Measurements from ENCODE around the gene NAA38.
A peak's percentile ranks its signal among the peaks of the same experiment; 100 is the strongest.

The NAA38 gene

DNA sequence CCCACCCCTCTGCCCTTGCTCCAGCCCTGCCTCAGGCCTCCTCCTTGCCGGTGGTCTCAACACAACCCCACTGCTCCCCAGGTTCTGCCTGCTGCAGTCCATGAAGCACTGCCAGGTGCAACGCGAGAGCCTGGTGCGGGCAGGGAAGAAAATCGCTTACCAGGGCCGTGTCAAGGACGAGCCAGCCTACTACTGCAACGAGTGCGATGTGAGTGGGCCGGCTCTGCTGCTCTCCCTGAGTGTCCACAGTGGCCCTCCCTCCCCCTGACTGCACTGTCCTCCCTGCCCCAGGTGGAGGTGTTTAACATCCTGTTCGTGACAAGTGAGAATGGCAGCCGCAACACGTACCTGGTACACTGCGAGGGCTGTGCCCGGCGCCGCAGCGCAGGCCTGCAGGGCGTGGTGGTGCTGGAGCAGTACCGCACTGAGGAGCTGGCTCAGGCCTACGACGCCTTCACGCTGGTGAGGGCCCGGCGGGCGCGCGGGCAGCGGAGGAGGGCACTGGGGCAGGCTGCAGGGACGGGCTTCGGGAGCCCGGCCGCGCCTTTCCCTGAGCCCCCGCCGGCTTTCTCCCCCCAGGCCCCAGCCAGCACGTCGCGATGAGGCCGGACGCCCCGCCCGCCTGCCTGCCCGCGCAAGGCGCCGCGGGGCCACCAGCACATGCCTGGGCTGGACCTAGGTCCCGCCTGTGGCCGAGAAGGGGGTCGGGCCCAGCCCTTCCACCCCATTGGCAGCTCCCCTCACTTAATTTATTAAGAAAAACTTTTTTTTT, 4.3 kb downstream of the NAA38 start:
- Histone ChIP-seq H2AFZ (ENCODE audit: low read depth, low read length) (no peak overlapping the region), H3K4me2 (ENCODE audit: low read length) (no peak overlapping the region), H3K4me1 (ENCODE audit: low read length) (peaks cover 34% of the 10 kb centered on the region), H3K9me3 (ENCODE audit: insufficient read depth, low read length) (no peaks in the 10 kb centered on the region), H3K27ac (ENCODE audit: low read length) (no peak overlapping the region), H3K4me3 (ENCODE audit: low read length) (no peak overlapping the region), H3K36me3 (replicated peaks; ENCODE audit: low read depth, low read length) (peaks cover 33% of the 10 kb centered on the region), H3K79me2 (ENCODE audit: low read length) (peaks cover 15% of the 10 kb centered on the region), H3K27me3 (ENCODE audit: low read depth, low read length) (no peaks in the 10 kb centered on the region), H3K9ac (ENCODE audit: low read length) (no peak overlapping the region), H4K20me1 (ENCODE audit: insufficient read depth, low read length) (peaks cover 18% of the 10 kb centered on the region)
- TF ChIP-seq, protein P1, sequence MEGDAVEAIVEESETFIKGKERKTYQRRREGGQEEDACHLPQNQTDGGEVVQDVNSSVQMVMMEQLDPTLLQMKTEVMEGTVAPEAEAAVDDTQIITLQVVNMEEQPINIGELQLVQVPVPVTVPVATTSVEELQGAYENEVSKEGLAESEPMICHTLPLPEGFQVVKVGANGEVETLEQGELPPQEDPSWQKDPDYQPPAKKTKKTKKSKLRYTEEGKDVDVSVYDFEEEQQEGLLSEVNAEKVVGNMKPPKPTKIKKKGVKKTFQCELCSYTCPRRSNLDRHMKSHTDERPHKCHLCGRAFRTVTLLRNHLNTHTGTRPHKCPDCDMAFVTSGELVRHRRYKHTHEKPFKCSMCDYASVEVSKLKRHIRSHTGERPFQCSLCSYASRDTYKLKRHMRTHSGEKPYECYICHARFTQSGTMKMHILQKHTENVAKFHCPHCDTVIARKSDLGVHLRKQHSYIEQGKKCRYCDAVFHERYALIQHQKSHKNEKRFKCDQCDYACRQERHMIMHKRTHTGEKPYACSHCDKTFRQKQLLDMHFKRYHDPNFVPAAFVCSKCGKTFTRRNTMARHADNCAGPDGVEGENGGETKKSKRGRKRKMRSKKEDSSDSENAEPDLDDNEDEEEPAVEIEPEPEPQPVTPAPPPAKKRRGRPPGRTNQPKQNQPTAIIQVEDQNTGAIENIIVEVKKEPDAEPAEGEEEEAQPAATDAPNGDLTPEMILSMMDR (IDR thresholded peaks at IDR 0.05; ENCODE audit: low read depth, low read length): no peak
- TF ChIP-seq EZH2phosphoT487 (IDR thresholded peaks at IDR 0.05; ENCODE audit: low read depth): no peak

DNA sequence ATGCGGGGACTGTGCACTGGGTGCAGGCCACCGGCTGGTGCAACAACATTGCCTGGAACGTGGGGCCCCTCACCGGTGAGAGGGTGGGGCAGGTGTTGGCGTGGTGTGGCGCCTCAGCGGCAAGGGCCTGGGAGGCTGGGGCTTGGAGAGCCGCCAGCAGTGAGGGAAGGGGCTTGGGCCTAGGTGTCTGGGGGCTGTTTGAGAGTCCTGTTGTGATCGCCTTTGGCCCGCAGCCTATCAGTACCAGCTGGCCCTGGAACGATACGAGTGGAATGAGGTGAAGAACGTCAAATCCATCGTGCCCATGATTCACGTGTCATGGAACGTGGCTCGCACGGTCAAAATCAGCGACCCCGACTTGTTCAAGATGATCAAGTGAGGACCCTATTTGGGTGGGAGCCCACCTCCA, 5.1 kb downstream of the NAA38 start:
- Histone ChIP-seq H3K79me2 (ENCODE audit: low read length) (peaks cover 15% of the 10 kb centered on the region), H3K27me3 (ENCODE audit: low read depth, low read length) (no peaks in the 10 kb centered on the region), H3K27ac (ENCODE audit: low read length) (no peak overlapping the region), H2AFZ (ENCODE audit: low read depth, low read length) (no peak overlapping the region), H3K4me2 (ENCODE audit: low read length) (no peak overlapping the region), H3K9me3 (ENCODE audit: insufficient read depth, low read length) (no peaks in the 10 kb centered on the region), H4K20me1 (ENCODE audit: insufficient read depth, low read length) (peaks cover 18% of the 10 kb centered on the region), H3K4me1 (ENCODE audit: low read length) (peaks cover 34% of the 10 kb centered on the region), H3K36me3 (replicated peaks; ENCODE audit: low read depth, low read length) (peaks cover 33% of the 10 kb centered on the region), H3K4me3 (ENCODE audit: low read length) (no peak overlapping the region), H3K9ac (ENCODE audit: low read length) (no peak overlapping the region)
- TF ChIP-seq, protein P1 (IDR thresholded peaks at IDR 0.05; ENCODE audit: low read depth, low read length): no peak
- TF ChIP-seq EZH2phosphoT487 (IDR thresholded peaks at IDR 0.05; ENCODE audit: low read depth): no peak

DNA sequence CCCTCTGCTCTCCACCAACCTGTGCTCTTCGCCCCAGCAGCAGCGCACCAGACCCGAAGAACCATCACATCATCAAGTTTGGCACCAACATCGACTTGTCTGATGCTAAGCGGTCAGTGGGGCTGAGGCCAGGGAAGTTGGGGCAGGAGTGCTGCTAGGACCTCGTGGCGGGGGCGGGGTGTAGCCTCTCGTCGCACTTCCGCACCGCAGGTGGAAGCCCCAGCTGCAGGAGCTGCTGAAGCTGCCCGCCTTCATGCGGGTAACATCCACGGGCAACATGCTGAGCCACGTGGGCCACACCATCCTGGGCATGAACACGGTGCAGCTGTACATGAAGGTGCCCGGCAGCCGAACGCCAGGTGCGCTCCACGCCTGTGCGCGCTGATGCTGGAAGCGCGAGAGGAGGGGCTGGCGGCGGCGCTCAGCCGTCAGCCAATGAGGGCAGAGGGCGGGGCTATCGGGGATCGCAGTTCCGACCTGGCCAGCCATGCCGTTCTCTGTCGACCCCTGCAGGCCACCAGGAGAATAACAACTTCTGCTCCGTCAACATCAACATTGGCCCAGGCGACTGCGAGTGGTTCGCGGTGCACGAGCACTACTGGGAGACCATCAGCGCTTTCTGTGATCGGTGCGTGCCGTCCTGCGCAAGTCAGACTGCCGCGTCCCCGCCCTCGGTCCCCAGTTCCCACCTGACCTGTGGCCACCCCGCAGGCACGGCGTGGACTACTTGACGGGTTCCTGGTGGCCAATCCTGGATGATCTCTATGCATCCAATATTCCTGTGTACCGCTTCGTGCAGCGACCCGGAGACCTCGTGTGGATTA, 5.7 kb downstream of the NAA38 start:
- no peaks in the 10 kb centered on the region for H3K9me3 ChIP-seq (ENCODE audit: insufficient read depth, low read length)
- no peak for TF ChIP-seq EZH2phosphoT487 (IDR thresholded peaks at IDR 0.05; ENCODE audit: low read depth)
- TF ChIP-seq, protein P1 (IDR thresholded peaks at IDR 0.05; ENCODE audit: low read depth, low read length): peak; percentile 70
- no peak overlapping the region; the same call in 1 of the 2 replicates for H3K27ac ChIP-seq (ENCODE audit: low read length)
- H3K27me3 ChIP-seq (ENCODE audit: low read depth, low read length): no peaks in the 10 kb centered on the region
- H2AFZ ChIP-seq (ENCODE audit: low read depth, low read length): no peak overlapping the region
- H3K4me2 ChIP-seq (ENCODE audit: low read length): peak overlapping the region; percentile 77
- H3K9ac ChIP-seq (ENCODE audit: low read length): no peak overlapping the region
- H3K79me2 ChIP-seq (ENCODE audit: low read length): peaks cover 15% of the 10 kb centered on the region
- H4K20me1 ChIP-seq (ENCODE audit: insufficient read depth, low read length): peaks cover 18% of the 10 kb centered on the region
- H3K4me3 ChIP-seq (ENCODE audit: low read length): peak overlapping the region; percentile 57
- peaks cover 33% of the 10 kb centered on the region for H3K36me3 ChIP-seq (replicated peaks; ENCODE audit: low read depth, low read length)
- peaks cover 34% of the 10 kb centered on the region for H3K4me1 ChIP-seq (ENCODE audit: low read length)
